Heart left ventricle (tissue), 16 donors: Measurements from ENCODE around the gene HIPK2. TPM values are rescaled to one million over a fixed set of nuclear protein-coding genes. Genes with fewer than 3 reads are reported as not detected.
A peak's percentile ranks its signal among the peaks of the same experiment; 100 is the strongest.

Experiments
- ATAC-seq, 4 donors: fragments of 200-7000 bp; cut with Tn5 transposase; one replicate each; pipeline ENCODE4 v1.9.1; 2020 to 2022; ENCODE audit warnings: moderate library complexity in 4 of 4, mild to moderate bottlenecking in 3 of 4, moderate number of reproducible peaks in 1 of 4
- DNase-seq, 5 donors: peaks; one replicate each; pipeline ENCODE4 v3.0.0-alpha.2; 2020
- H3K27ac ChIP-seq, 12 donors: fragments of 200-600 bp; sonication (generic) in 4 of 12; one replicate each; pipeline versions ENCODE4 v1.5.0 to v1.8.0; 2016 to 2022; ENCODE audit warnings: mild to moderate bottlenecking in 2 of 12
- H3K27me3 ChIP-seq, 9 donors: fragments of 200-600 bp; sonication (generic) in 2 of 9; one replicate each; pipeline versions ENCODE4 v1.5.1 to v1.8.0; 2016 to 2022; ENCODE audit warnings: mild to moderate bottlenecking in 3 of 9
- H3K36me3 ChIP-seq, 9 donors: fragments of 200-600 bp; sonication (generic) in 2 of 9; one replicate each; pipeline versions ENCODE4 v1.5.0 to v1.8.0; 2018 to 2022; ENCODE audit warnings: mild to moderate bottlenecking in 2 of 9
- H3K4me1 ChIP-seq, 12 donors: fragments of 200-600 bp; sonication (generic) in 4 of 12; one replicate each; pipeline versions ENCODE4 v1.5.0 to v1.8.0; 2016 to 2022; ENCODE audit warnings: mild to moderate bottlenecking in 3 of 12
- H3K4me3 ChIP-seq, 12 donors: fragments of 200-600 bp; sonication (generic) in 4 of 12; one replicate each; pipeline versions ENCODE4 v1.5.0 to v1.8.0; 2017 to 2022; ENCODE audit warnings: mild to moderate bottlenecking in 9 of 12, moderate library complexity in 4 of 12
- H3K9me3 ChIP-seq, 12 donors: fragments of 200-600 bp; sonication (generic) in 4 of 12; one replicate each; pipeline versions ENCODE4 v1.5.0 to v1.8.0; 2016 to 2022; ENCODE audit warnings: mild to moderate bottlenecking in 1 of 12
- POLR2A ChIP-seq, 2 donors: fragments of 450-650 bp; IDR thresholded peaks; one replicate each; pipeline ENCODE4 v1.6.1; 2017; ENCODE audit warnings: antibody characterized with exemption in 2 of 2, mild to moderate bottlenecking in 2 of 2, moderate library complexity in 2 of 2
- whole genome bisulfite sequencing, 4 donors: extraction: QIAGEN DNeasy Blood & Tissue Kit in 2 of 4; methylation state at CpG; one replicate each; pipeline versions ENCODE4 v1.1.5 to v1.1.7; 2013 to 2018; 5-methylcytosine and 5-hydroxymethylcytosine counted together
- intact Hi-C, 10 donors: fragments of 100-400 bp; cut with DNase I; formaldehyde crosslinking; loops; one replicate each; pipeline versions ENCODE4 v1.11.1 to v1.14.2; 2022
- polyA plus RNA-seq, 2 donors: library from polyadenylated mRNA; stranded (reverse); fragments of 200-250 nt; gene quantifications; one replicate each; pipeline ENCODE4 v1.2.3, GENCODE V29; 2013
- total RNA-seq, 9 donors: library from RNA; depleted of rRNA in 2 of 9; stranded (reverse); fragments of >200 nt in 2 of 9; fragmentation: NEBNext Ultra II Directional in 3 of 9; extraction: Animal tissue kit (Norgen Biotek cat#: 25700) in 3 of 9; gene quantifications; one replicate each; pipeline versions ENCODE4 v1.1.0 to v1.2.4, GENCODE V29; 2016 to 2023
- TF ChIP-seq, protein P1 (sequence below), 12 donors: fragments of 200-600 bp; sonication (generic) in 4 of 12; IDR thresholded peaks; one replicate each; pipeline versions ENCODE4 v1.5.0 to v1.8.0; 2018 to 2022; ENCODE audit warnings: antibody characterized with exemption in 12 of 12, mild to moderate bottlenecking in 5 of 12
- donor health status: ischemic (EF 13 %, LVEDD 7.1; RV severe dilation, severe dysfunction).
- donor health status: healthy with polysubstance abuse.
- donor health status: DM: no; HTN: yes; CAD: no.
- donor health status: DM: no; HTN: no; CAD: no.
- donor health status: ischemic (EF 25% LVEDD 6.9; RV normal size, moderate dysfunction).
- donor health status: ischemic (EF 25% LVEDD 5.7; RV mildly dilated, moderate dysfunction).
- donor health status: healthy.
- donor health status: DM: yes; HTN: yes; CAD: no.
- donor health status: ischemic (EF 35%, LVEDD 5.7; RV mildly dilated, moderate dysfunction).
- donor health status: nonischemic (EF 11% LVEDD 7.7; RV severe dilation, severe dysfunction).
- donor health status: DM: yes; HTN: yes; CAD: no.
- donor health status: PGD.
- donor health status: ischemic (EF 29% LVEDD 5.4; RV normal size, mild dysfunction).
- donor health status: nonischemic (EF 23%, LVEDD 6.1; RV moderate dilation, normal function).

HIPK2 gene
- total and polyA plus RNA-seq, 11 donors: 43.2 to 244 (median 143) TPM

DNA sequence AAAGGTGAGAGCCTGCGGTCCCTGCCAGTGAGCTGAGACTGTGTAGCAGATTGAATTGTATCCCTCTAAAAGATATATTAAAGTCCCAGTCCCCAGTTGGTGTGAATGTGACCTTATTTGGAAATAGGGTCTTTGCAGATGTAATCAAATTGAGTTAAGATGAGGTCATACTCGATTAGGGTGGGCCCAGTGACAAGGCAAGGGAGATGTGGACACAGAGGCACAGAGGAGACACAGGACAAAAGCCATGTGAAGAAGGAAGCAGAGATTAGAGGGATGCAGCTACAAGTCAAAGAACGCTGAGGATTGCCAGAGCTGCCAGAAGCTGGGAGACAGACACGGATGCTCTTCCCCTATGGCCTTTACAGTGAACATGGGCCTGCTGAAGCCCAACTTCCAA is 150.0 kb downstream of the HIPK2 start:
- no peak for DNase-seq
- TF ChIP-seq POLR2A (IDR thresholded peaks at IDR 0.05): no peak
- TF ChIP-seq, protein P1, sequence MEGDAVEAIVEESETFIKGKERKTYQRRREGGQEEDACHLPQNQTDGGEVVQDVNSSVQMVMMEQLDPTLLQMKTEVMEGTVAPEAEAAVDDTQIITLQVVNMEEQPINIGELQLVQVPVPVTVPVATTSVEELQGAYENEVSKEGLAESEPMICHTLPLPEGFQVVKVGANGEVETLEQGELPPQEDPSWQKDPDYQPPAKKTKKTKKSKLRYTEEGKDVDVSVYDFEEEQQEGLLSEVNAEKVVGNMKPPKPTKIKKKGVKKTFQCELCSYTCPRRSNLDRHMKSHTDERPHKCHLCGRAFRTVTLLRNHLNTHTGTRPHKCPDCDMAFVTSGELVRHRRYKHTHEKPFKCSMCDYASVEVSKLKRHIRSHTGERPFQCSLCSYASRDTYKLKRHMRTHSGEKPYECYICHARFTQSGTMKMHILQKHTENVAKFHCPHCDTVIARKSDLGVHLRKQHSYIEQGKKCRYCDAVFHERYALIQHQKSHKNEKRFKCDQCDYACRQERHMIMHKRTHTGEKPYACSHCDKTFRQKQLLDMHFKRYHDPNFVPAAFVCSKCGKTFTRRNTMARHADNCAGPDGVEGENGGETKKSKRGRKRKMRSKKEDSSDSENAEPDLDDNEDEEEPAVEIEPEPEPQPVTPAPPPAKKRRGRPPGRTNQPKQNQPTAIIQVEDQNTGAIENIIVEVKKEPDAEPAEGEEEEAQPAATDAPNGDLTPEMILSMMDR (IDR thresholded peaks at IDR 0.05): no peak
- WGBS, 4 donors: 78 to 88% (median 87%) methylated on average over 4 of the region's 4 CpGs
- H3K4me1 ChIP-seq: peaks cover 0 to 26% (median 11%) of the 10 kb centered on the region in 12 donors
- no peaks in the 10 kb centered on the region for H3K27me3 ChIP-seq
- no peak overlapping the region for H3K27ac ChIP-seq
- intact Hi-C loops: loop anchor here in 1 of 10 donors (10.0 kb wide), 1 partner anchor 123 kb away; no protein-coding TSS in a partner anchor
- no peak for ATAC-seq
- H3K4me3 ChIP-seq: no peak overlapping the region
- H3K36me3 ChIP-seq: peaks cover 0 to 91% (median 87%) of the 10 kb centered on the region in 9 donors
- no peaks in the 10 kb centered on the region for H3K9me3 ChIP-seq

DNA sequence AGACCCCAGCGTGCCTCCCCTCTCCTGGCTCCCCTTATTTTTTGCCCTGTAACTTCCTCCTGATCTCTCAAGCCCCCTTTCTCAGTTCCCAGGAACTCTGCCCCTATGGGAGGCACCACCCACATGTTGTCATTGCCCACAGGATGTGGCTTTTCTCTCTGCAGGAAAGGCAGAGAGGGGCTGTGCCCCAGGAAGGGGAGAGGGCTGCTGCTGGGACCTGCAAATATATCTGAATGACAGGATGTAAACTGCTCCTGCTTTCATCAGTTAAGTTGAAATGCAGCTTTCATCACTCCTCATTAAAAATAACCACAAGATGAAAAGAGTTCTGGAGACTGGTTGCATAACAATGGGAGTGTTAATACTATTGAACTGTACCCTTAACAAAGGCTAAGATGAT is 151.0 kb downstream of the HIPK2 start:
- TF ChIP-seq, protein P1 (IDR thresholded peaks at IDR 0.05): no peak
- no peak for TF ChIP-seq POLR2A (IDR thresholded peaks at IDR 0.05)
- no peaks in the 10 kb centered on the region for H3K9me3 ChIP-seq
- no peak overlapping the region for H3K27ac ChIP-seq
- H3K27me3 ChIP-seq: no peaks in the 10 kb centered on the region
- no peak overlapping the region for H3K4me3 ChIP-seq
- H3K4me1 ChIP-seq: peaks cover 0 to 26% (median 11%) of the 10 kb centered on the region in 12 donors
- intact Hi-C loops: loop anchor here in 1 of 10 donors (10.0 kb wide), 1 partner anchor 122 kb away; no protein-coding TSS in a partner anchor
- H3K36me3 ChIP-seq: peaks cover 0 to 100% (median 94%) of the 10 kb centered on the region in 9 donors
- 70 to 96% (median 92%) methylated on average over 1 of the region's 1 CpG for WGBS, 4 donors
- DNase-seq (no peak), ATAC-seq (no peak)

DNA sequence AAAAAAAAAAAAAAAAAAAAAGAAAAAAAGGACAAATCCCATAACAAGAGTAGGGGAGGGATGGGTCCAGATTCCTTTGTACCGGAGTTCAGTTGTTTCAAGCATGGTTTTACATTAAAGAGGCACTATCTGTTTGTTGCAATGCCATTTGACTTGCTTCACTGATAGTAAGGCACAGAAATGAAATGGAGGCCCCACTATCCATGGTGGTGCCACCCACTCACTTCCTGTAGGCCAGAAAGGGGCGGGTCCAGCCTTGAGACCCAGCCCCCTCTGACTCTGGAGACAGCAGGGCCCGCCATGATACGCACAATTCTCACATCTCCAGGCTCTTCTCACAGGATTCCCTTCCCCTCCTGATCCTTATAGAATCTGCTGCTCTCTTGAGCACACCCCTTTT is 154.3 kb downstream of the HIPK2 start:
- peak in 1 of 4 donors; percentile 26 for ATAC-seq

DNA sequence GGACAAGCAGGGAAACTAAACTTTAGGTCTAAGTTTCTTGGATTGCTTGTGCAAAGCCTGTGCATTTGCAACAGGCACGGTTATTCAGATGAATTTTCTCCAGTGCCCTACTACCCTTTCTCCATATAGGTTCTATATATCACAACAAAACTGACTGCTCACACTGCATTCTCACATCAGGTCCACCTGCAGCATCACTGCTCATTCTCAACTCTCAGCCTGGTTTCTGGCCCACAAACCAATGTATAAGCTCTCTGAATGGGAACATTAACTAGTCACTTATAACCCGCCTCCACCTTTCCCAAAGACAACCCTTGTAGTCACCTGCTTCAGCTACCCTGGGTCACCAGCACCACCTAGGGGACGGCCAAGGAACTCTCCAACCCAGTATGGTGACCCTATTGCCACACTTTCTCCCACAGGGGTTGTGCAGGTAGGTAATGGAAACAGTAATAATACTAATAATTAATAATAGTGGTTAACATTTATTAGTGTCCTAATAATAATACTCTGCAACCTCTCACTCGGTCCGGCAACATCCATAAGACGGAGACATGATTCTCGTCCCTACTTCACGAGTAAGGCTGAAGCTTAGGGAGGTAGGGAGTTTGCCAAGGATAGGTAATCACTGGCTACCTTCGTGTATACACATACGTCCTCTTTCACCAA is 157.0 kb downstream of the HIPK2 start:
- Histone ChIP-seq H3K4me3 (no peak overlapping the region), H3K27me3 (no peaks in the 10 kb centered on the region), H3K27ac (no peak overlapping the region), H3K9me3 (no peaks in the 10 kb centered on the region), H3K4me1 (peaks cover 0 to 9% (median 0%) of the 10 kb centered on the region in 12 donors), H3K36me3 (peaks cover 0 to 99% (median 87%) of the 10 kb centered on the region in 9 donors)
- DNase-seq: peak in 1 of 5 donors; percentile 40
- TF ChIP-seq, protein P1 (IDR thresholded peaks at IDR 0.05): peak; percentile 38 to 63 (median 52)
- TF ChIP-seq POLR2A (IDR thresholded peaks at IDR 0.05): no peak
- intact Hi-C loops: loop anchor here in 1 of 10 donors (10.0 kb wide), 1 partner anchor 116 kb away; no protein-coding TSS in a partner anchor
- WGBS, 4 donors: 90 to 91% (median 91%) methylated on average over 10 of the region's 10 CpGs
- peak in 1 of 4 donors; percentile 44 for ATAC-seq

More for the DNA sequence above, 154.3 kb downstream of the HIPK2 start:
- no peak overlapping the region for H3K4me3 ChIP-seq
- TF ChIP-seq, protein P1 (IDR thresholded peaks at IDR 0.05): no peak
- TF ChIP-seq POLR2A (IDR thresholded peaks at IDR 0.05): no peak
- H3K36me3 ChIP-seq: peaks cover 0 to 99% (median 87%) of the 10 kb centered on the region in 9 donors
- no peaks in the 10 kb centered on the region for H3K9me3 ChIP-seq
- no peak overlapping the region for H3K27ac ChIP-seq
- intact Hi-C loops: loop anchor here in 1 of 10 donors (10.0 kb wide), 1 partner anchor 119 kb away; no protein-coding TSS in a partner anchor
- H3K27me3 ChIP-seq: no peaks in the 10 kb centered on the region
- peaks cover 0 to 23% (median 9%) of the 10 kb centered on the region in 12 donors for H3K4me1 ChIP-seq
- no peak for DNase-seq
- WGBS, 4 donors: 93 to 96% (median 94%) methylated on average over 4 of the region's 4 CpGs
